PC-3 (cell line): Measurements from ENCODE around the gene TUT1.
"Not testable (repeated sequence)": the region's sequence is repeated elsewhere in the genome, so short reads cannot be mapped to it uniquely, and the experiment has no call there.

Source experiments
- EZH2 ChIP-seq: fragments of 300-600 bp; sonication (generic); IDR thresholded peaks from one replicate; pipeline ENCODE4 v1.6.1; 2017; ENCODE audit warnings: antibody characterized with exemption, mild to moderate bottlenecking, low read length; ENCODE audit not compliant: unreplicated experiment
- TF ChIP-seq, protein P1 (sequence below): fragments of 300-600 bp; sonication (generic); conservative IDR thresholded peaks from 2 replicates; pipeline ENCODE4 v1.5.1; 2017; ENCODE audit warnings: antibody characterized with exemption, low read depth, mild to moderate bottlenecking, low read length

DNA sequence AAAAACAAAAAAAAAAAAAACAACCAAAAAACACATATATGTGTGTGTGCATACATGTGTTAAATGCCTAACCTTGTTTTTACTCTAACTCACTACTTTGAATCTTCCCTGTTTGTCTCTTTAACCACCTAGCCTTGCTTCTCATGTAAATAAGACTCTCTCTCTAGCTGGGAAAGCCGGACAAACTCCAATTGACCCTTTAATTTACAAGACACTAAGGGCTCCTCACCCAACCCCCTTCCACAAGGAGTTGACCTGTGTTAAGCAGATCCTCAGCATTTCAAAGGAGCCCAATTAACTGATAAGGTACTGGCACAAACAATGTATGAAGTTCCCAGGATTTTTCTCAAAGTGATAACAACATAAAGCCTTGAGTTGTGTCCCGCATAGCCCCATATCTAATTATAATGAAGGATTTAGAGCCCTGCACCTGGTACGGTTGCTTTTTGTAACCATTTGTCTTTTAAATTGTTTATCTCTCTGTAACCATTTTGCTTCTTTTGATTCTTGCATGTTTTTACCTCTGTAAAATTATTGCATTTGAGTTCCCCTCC is 29.6 kb downstream of the TUT1 start:
- TF ChIP-seq, protein P1, sequence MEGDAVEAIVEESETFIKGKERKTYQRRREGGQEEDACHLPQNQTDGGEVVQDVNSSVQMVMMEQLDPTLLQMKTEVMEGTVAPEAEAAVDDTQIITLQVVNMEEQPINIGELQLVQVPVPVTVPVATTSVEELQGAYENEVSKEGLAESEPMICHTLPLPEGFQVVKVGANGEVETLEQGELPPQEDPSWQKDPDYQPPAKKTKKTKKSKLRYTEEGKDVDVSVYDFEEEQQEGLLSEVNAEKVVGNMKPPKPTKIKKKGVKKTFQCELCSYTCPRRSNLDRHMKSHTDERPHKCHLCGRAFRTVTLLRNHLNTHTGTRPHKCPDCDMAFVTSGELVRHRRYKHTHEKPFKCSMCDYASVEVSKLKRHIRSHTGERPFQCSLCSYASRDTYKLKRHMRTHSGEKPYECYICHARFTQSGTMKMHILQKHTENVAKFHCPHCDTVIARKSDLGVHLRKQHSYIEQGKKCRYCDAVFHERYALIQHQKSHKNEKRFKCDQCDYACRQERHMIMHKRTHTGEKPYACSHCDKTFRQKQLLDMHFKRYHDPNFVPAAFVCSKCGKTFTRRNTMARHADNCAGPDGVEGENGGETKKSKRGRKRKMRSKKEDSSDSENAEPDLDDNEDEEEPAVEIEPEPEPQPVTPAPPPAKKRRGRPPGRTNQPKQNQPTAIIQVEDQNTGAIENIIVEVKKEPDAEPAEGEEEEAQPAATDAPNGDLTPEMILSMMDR: not testable (repeated sequence)
- TF ChIP-seq EZH2: not testable (repeated sequence)
